HFFc6 (cell line): ENCODE results near the gene REPIN1. TPM values are rescaled to one million over a fixed set of nuclear protein-coding genes. Genes with fewer than 3 reads are reported as not detected.

Experiments
- DNase-seq: peaks from one replicate; pipeline ENCODE4 v3.0.0-alpha.2; 2018
- H3K27ac Mint-ChIP-seq: 2 replicates; pipeline ENCODE4 v1.8.0; 2020; ENCODE audit warnings: mild to moderate bottlenecking, mixed read lengths
- H3K27me3 Mint-ChIP-seq: 2 replicates; pipeline ENCODE4 v1.8.0; 2021; ENCODE audit warnings: mild to moderate bottlenecking, moderate library complexity, mixed read lengths; ENCODE audit not compliant: insufficient read depth
- H3K36me3 Mint-ChIP-seq: 2 replicates; pipeline ENCODE4 v1.8.0; 2021; ENCODE audit warnings: low read depth, mixed read lengths
- H3K4me1 Mint-ChIP-seq: 2 replicates; pipeline ENCODE4 v1.8.0; 2020; ENCODE audit warnings: low read depth, mixed read lengths
- H3K4me3 Mint-ChIP-seq: 2 replicates; pipeline ENCODE4 v1.8.0; 2020; ENCODE audit warnings: mild to moderate bottlenecking, moderate library complexity, mixed read lengths
- H3K9me3 Mint-ChIP-seq: 2 replicates; pipeline ENCODE4 v1.8.0; 2020; ENCODE audit warnings: mild to moderate bottlenecking, mixed read lengths
- total RNA-seq, 6 experiments: library from RNA; stranded (reverse); fragmentation: NEBNext Ultra II Directional; extraction: Animal tissue kit (Norgen Biotek cat#: 25700); gene quantifications; 2 replicates in 1 of 6; 3 replicates in 5 of 6; pipeline ENCODE4 v1.2.3, GENCODE V29; 2021
- TF ChIP-seq, protein P1 (sequence below): fragments of 200-600 bp; sonication (generic); IDR thresholded peaks from 2 replicates; pipeline ENCODE4 v1.5.0; 2021; ENCODE audit warnings: antibody characterized with exemption, mild to moderate bottlenecking

Gene REPIN1
- total RNA-seq, 6 experiments from 2014 or later, result 68.8 to 78.3 (median 75.5) TPM

DNA sequence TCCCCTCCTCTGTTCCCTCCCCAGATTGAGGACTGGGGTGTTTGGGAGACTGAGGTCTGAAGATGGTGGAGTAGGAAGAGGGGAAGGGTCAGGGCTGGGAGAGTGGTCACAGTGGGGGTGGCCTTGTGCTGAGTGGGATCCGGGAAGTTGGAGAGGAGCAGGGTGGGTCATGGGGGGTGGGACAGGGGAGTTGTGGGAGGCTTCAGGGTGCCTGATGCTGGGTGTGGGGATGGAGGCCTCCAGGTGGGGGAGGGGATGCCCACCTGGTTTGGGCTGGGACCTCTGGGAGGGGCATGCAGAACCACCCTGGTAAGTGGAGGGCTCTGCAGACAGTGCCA lies 13.1 kb downstream of the REPIN1 start:
- Mint-ChIP-seq H3K27me3 (no peaks in the 10 kb centered on the region), H3K9me3 (no peaks in the 10 kb centered on the region), H3K4me1 (peaks cover 32% of the 10 kb centered on the region), H3K4me3 (no peak overlapping the region), H3K36me3 (no peaks in the 10 kb centered on the region), H3K27ac (no peak overlapping the region)
- no peak for DNase-seq
- TF ChIP-seq, protein P1, sequence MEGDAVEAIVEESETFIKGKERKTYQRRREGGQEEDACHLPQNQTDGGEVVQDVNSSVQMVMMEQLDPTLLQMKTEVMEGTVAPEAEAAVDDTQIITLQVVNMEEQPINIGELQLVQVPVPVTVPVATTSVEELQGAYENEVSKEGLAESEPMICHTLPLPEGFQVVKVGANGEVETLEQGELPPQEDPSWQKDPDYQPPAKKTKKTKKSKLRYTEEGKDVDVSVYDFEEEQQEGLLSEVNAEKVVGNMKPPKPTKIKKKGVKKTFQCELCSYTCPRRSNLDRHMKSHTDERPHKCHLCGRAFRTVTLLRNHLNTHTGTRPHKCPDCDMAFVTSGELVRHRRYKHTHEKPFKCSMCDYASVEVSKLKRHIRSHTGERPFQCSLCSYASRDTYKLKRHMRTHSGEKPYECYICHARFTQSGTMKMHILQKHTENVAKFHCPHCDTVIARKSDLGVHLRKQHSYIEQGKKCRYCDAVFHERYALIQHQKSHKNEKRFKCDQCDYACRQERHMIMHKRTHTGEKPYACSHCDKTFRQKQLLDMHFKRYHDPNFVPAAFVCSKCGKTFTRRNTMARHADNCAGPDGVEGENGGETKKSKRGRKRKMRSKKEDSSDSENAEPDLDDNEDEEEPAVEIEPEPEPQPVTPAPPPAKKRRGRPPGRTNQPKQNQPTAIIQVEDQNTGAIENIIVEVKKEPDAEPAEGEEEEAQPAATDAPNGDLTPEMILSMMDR, result no peak

DNA sequence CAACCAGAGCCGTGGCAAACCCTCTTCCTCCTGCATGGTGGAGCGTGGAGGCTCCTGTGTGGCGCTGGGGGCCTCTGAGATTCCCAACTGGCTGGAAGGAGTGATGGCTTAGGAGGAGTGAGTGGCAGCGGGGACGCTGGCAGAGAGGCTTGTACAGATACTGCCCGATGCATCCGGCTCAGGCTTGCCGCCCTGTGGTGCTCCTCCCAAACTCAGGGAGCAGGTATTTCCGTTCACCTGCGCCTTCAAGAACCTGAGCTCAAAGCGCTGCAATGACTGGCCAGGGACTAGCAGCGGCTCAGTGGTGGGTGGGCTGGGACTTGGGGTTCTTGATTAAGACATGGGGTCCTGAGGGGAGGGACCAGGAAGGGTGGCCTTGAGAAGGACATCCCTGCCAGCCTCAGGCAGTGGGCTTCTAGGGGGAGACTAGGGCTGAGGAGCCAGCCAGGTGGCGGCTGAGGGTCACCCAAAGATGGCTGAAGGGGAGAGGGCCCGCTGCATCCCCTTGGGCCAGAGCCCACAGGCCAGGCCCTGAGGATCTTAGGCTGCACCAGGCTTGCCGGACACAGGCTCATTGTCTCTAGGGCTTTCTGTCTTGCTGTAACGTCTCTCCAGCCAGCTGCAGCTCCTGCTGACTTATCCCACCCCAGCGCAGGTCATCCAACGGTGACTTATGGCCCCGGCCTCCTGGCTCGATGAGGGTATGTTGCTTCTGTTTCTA lies 13.7 kb downstream of the REPIN1 start:
- Mint-ChIP-seq H3K36me3 (no peaks in the 10 kb centered on the region), H3K9me3 (no peaks in the 10 kb centered on the region), H3K27ac (no peak overlapping the region; the same call in 1 of the 2 replicates), H3K27me3 (no peaks in the 10 kb centered on the region), H3K4me1 (peaks cover 32% of the 10 kb centered on the region), H3K4me3 (no peak overlapping the region)
- TF ChIP-seq, protein P1, result no peak
- DNase-seq, result no peak

DNA sequence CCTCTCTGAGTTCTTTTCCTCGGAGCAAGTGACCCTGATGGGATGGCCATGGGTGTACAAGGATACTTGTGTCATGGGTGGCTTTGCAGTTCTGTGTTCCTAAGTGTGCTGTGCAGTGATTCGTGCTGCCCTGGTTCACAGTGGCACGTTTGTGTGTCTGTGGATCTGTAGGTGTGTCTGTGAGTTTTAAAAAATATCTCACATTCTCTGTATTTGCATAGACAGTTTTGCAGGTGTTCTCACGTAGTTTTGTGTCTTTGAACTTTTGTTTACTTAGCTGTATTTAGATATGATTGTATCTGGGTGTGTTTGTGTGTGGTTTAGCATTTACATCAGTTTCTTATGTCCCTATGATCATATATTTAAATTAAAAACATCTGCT lies 14.2 kb downstream of the REPIN1 start:
- DNase-seq, result no peak
- TF ChIP-seq, protein P1, result no peak
- no peaks in the 10 kb centered on the region for H3K36me3 Mint-ChIP-seq
- no peaks in the 10 kb centered on the region for H3K27me3 Mint-ChIP-seq
- no peaks in the 10 kb centered on the region for H3K9me3 Mint-ChIP-seq
- H3K27ac Mint-ChIP-seq, result no peak overlapping the region; the same call in 1 of the 2 replicates
- no peak overlapping the region for H3K4me3 Mint-ChIP-seq
- H3K4me1 Mint-ChIP-seq, result peaks cover 26% of the 10 kb centered on the region

DNA sequence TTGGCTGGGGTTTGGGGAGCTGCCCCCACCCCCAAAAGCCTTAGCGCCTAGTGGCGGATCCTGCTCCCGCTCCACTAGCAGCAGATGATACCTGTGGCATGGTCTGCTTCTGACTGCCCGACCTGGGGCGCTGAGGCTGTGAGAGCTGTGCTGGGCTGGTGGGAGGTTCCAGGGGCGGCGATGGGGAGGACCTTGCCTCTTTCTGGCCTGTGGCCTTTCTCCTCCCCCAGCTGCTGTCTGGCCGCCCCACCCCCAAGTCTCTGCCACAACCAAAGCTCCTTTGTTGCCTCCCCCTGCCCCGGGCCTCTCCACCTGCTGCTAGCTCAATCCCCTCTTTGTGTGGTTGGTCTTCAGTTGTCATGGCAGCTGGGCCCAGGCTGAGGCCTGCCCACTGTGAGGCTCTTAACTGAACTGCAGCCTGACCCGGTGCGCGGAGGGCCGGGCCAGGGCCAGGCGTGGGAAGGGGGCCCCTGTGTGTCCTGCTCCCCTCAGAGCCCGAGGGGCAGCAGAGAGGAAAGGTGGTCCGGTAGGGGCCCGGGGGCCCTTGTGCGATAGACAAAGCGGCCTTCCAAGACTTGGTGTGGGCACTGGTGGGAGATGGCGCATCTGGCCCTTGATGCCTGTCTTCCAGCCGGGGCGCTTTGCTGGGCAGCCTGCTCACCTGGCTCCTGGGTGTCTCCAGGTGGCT lies 15.2 kb downstream of the REPIN1 start:
- Mint-ChIP-seq H3K4me3 (no peak overlapping the region), H3K36me3 (no peaks in the 10 kb centered on the region), H3K9me3 (no peaks in the 10 kb centered on the region), H3K27ac (no peak overlapping the region), H3K27me3 (no peaks in the 10 kb centered on the region), H3K4me1 (peaks cover 20% of the 10 kb centered on the region)
- TF ChIP-seq, protein P1, result no peak
- DNase-seq, result no peak

DNA sequence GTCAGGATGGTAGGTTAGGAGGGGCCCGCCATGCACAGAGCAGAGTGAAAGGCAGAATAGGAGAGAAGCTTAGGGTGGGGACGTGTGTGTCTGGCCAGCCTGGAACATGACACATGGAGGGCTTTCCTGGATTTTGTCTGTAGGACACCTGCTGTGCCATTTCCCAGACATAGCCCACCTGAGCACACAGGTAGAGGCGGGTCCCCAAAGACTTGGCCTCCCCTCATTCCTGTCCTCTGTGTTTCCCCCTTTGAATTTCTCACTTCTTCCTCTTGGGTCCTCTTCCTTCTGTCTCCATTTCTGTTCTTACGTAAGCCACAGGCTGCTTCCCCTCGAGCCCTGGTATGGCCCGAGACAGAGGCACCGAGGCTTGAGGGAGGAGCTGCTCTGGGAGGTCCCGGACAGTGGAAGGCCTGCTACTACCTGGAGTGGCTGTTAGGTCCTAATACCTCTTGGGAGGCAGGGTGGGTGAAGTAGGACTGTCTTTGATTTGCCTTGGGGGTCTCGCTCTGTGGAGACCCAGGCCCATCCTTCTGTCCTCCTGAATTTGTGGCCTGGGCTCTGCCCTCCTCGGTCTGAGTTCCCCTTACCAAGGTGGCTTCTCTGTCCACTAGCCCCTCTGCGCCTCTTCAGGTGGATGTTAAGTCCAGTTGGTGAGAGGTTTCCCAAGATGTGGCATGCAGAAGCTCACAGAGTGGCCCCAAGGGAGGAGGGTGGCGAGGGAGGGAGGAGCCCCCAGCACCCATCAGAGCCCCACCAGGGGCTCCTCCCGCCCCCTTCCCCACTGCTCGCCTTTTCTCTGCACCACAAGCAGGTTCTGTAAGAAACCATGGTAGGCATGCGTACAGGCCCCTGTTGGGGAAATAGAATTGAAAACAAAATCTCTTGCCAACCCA lies 16.0 kb downstream of the REPIN1 start:
- no peaks in the 10 kb centered on the region for H3K9me3 Mint-ChIP-seq
- no peaks in the 10 kb centered on the region for H3K27me3 Mint-ChIP-seq
- TF ChIP-seq, protein P1, result no peak
- H3K36me3 Mint-ChIP-seq, result no peaks in the 10 kb centered on the region
- H3K27ac Mint-ChIP-seq, result no peak overlapping the region
- no peak for DNase-seq
- H3K4me3 Mint-ChIP-seq, result no peak overlapping the region
- peaks cover 18% of the 10 kb centered on the region for H3K4me1 Mint-ChIP-seq
